GM19467 (cell line): ENCODE measurements around the gene ADCY4.
"Not testable (repeated sequence)": the region's sequence is repeated elsewhere in the genome, so short reads cannot be mapped to it uniquely, and the experiment has no call there.

ENCODE experiments used
- ATAC-seq: cut with Tn5 transposase; IDR thresholded peaks from one replicate; pipeline ENCODE4 v1.9.1; 2021; ENCODE audit warnings: mild to moderate bottlenecking, moderate library complexity; ENCODE audit not compliant: unreplicated experiment

Gene ADCY4

DNA sequence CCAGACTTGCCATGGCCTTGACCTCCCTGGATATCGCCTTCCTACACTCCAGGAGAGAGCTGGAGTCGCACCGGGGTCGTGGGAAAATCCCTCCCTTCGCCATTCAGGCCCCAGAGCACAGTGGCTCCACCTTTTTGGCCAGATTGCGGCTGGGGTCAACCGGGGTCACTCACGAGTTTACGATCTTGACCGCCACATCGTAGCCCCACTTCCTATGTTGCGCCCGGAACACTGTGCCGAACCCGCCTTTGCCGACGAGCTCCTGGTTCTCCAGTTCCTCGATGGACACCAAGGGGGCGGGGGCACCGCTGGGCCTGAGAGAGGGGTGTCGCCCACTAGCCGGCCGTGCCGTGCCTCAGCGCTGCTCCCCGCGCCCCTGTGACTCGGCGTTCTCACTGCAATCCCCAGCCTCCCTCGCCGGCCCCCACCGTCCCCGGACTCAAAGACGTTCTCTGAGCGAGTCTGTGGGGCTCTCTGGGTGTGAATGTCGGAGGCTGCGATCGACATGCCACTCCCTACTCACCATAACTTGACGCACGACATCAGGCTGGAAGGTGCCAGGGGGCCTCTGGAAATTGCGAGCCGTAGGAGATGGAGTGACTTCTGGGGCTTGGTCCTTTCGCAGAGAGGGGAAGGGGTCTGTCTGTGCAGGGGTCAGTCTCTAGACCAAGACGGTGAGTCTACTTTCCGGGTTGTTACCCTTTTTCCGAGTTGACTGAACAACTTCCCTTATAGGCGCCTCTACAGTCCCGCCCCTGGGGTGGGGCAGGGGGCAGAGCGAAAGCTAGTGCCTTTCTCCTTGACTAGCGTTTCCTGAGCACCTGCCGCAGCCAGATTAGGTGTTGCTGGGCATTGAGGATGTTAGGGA is 4.6 kb upstream of the ADCY4 start, which contains the start of gene RIPK3:
RIPK3 (minus strand) TSS at position 708 of the 868 bp plus-strand sequence; CDS start at position 543, 165 bp downstream.
- peak; percentile 84 for ATAC-seq

DNA sequence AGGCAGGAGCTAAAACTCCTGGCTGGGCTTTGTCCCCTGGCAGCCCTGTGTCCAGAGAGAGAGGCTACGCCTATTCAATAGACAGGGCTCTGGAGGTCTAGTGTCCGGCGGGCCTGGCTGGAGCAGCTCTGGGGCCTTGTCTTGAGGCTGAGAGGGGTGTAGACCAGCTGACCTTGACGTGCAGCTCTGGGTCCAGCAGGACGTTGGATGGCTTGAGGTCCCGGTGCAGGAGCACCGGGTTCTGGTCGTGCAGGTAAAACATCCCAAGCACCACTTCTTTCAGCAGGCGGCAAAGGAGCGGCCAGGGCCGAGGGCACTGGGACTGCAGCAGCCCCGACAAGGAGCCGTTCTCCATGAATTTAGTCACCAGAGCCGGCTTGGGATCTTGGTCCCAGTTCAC is 4.0 kb upstream of the ADCY4 start:
- no peak for ATAC-seq

- no peak for ATAC-seq
Observed at GRCh38 chr14:24337824-24338175, 2.9 kb upstream of the ADCY4 start.

GRCh38 chr14:24337144-24337823 is 2.4 kb upstream of the ADCY4 start:
- ATAC-seq, result no peak

DNA sequence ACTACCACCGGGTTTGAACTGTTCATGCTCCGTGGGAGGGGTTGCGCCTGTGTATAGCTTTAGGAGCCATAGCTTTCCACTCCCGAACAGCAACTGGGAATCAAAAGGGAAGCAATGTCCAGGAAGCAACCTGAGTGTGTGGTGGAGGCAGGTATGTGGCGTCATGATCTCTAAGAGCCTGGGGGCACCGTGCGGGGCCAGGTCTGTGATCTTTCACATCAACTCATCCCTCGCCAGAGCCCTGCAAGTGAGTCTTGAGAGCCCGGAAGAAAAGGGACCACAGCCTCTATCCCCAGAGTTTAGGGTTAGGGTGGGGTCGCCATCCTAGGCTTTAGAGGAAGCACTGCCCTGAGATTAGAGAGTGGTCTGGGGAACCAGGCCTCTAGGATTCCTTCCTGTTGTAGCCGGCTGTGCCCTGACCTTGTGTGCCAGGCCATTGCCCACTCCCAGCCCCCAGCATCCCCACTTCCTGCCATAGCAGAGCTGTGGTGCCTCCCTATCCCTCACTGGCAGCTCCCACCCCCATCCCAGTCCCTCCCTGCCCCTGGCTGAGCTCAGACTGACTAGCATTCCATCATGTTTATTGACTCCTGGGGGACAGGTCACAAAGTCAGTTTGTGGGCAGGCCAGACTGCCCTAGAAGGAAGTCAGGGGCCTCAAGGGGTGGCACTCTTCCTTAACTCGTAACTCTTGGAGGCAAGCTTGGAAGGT is 745 bp upstream of the ADCY4 start:
- ATAC-seq, result no peak

GRCh38 chr14:24332268-24332993 is 2.4 kb downstream of the ADCY4 start:
- ATAC-seq, result peak; percentile 75

DNA sequence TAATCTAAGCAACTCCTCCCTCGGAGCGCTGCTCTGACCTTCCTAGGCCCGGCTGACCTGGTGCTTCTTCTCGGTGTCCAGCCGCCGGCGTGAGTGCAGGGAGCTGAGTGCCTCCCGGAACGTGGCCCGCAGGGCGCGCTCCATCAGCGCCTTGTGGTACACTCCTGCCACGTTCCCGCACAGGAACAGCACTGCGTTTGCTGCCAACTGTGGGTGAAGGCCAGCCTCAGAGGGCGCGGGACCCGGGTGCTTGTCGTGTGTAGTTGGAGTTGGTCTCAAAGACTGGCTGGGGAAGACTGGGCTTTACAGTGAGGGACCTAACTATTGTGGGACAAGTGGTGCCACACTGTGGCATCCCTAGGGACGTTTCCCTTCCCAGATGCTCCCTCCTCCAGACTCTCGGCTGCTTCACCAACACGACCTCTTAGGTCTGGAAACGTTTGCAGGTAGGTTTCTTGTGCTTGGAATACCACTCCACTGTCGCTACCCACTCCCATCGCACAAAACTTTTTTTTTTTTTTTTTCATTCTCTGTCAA is 3.1 kb downstream of the ADCY4 start:
- no peak for ATAC-seq

DNA sequence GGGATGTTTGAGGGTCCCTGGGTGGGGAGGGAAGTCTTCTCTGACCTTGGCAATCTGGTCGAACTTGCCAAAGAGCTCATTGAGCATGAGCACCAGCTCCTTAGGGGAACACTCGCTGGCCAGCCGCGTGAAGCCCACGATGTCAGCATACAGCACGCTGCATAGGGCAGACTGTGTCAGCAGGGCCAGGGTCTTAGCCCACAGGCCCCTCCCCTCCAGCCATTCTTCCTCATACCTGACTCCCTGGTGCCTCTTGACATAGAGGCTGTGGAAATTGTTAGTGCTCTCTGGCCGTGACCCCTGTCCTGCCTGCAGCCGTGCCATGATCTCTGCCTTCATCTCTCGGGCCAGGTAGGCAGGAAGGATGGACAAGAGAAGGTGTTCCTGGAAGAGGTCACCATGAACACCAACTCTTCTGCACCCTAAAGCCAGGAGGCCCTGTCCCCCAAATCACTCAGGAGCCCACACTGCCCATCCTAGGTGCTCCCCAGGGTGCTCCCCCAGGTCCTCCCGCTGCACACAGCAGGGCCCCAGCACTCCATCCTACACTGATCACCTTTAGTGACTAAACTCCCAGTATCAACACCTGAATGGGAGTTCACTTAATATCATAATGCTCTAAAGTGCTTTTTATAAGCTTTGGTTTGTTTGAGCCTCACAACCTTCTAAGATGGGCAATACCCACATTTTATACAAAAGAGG is 3.7 kb downstream of the ADCY4 start:
- ATAC-seq, result no peak

DNA sequence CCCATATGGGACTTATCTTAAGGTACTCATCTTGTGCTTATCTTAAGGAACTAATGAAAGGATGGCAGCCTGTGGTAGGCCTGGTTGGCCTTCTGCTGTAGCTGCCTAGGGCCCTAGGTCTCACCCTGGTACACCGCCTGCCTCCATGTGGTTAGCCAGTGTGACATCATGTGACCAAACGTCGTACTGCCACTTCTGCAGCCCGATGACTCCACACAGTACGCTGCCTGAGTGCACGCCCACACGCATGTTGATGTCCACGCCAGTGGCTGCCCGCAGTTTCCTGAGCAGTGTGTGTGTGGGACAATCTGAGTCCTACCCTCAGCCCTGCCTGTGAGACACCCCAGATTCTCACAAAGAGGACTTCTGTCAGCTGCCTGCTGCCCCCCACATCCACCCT is 5.1 kb downstream of the ADCY4 start:
- no peak for ATAC-seq

DNA sequence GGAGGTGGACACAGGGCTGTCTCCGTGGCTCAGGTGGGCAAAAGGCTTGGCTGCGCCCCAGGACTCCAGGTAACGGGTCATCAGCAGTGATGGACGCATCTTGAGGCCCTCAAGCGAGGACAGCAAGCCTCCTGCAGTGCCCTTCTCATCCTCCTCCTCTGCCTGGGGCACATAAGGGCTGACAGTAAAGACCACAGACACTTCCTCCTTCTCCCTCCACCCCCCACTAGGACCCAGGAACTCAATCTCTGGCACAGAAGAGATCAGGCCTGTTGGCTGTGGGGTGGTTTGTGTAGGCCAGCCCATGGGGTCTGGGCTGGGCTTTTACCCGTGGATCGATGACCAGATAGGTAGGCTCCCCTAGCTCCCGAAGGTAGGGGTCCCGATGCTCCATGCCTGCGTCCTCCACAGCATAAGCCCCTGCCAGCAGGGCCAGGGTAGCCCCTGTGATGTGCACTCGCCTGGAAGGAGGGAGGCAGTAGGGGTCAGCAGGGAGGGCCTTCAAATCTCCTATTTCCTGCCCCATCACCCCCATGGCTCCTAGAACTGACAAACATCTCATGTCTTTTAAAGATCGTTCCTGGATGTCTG is 5.7 kb downstream of the ADCY4 start:
- no peak for ATAC-seq

- not testable (repeated sequence) for ATAC-seq
Observed at GRCh38 chr14:24327914-24328313, 7.0 kb downstream of the ADCY4 start.

DNA sequence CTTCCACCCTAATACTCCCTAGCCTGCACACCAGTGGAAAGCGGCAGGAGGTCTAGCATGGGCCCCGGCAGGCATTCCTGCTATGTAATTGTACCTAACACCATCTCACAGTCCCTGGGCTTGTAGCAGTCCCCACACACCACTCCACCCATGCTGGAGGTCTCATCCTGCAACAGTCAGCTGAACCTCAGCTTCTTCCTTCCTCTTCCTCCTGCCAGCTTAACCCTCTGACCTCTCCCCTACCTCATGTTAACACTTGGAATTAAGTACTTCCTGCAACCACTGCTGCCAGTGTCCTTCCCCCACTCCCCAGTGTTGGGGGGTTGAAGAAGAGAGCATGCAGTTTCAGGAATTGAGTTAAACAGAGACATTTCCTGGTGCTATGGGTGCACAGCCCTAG is 7.6 kb downstream of the ADCY4 start:
- ATAC-seq, result no peak

GRCh38 chr14:24325963-24326362 is 8.9 kb downstream of the ADCY4 start:
- ATAC-seq, result no peak

GRCh38 chr14:24325041-24325530 is 9.8 kb downstream of the ADCY4 start:
- no peak for ATAC-seq

- ATAC-seq, result no peak
Observed at GRCh38 chr14:24324024-24324423, 10.8 kb downstream of the ADCY4 start.

DNA sequence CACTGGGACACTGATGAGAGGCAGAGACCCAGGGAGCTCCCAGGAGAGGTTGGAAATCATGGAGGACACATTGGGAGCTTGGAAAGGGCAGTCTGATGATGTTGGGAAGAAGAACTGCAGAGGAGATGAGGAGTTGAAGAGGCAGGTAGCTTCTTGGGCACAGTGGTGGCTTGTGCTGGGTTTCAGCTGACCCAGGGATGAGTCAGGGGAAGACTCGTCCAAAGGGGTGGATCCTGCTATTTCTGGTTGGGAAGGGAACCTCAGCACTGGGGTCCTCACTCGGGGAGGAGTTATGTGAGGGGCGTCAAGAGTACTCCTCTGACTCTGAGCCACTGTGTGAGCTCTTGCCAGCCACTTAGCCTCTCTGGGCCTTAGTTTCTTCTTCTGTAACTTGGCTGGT is 11.5 kb downstream of the ADCY4 start:
- ATAC-seq, result no peak

DNA sequence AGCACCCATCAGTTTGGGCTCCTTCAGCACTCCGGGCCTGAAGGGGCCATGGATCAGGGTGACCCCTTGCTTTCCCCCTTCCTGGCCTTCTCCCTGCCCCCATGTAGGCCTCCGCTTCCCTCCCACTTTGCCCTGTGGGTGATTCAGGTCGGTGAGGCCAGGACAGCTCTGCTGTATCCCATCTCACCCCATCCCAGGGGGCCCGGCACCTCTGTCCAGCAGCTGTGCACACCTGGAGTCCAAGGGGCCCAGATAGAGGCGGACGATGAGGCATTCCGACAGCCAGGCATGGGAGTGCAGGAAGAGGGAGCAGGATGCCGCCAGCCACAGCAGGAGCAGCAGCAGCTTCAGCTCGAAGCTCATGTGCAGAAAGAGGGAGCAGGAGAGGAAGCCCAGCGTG is 12.2 kb downstream of the ADCY4 start:
- ATAC-seq, result no peak

DNA sequence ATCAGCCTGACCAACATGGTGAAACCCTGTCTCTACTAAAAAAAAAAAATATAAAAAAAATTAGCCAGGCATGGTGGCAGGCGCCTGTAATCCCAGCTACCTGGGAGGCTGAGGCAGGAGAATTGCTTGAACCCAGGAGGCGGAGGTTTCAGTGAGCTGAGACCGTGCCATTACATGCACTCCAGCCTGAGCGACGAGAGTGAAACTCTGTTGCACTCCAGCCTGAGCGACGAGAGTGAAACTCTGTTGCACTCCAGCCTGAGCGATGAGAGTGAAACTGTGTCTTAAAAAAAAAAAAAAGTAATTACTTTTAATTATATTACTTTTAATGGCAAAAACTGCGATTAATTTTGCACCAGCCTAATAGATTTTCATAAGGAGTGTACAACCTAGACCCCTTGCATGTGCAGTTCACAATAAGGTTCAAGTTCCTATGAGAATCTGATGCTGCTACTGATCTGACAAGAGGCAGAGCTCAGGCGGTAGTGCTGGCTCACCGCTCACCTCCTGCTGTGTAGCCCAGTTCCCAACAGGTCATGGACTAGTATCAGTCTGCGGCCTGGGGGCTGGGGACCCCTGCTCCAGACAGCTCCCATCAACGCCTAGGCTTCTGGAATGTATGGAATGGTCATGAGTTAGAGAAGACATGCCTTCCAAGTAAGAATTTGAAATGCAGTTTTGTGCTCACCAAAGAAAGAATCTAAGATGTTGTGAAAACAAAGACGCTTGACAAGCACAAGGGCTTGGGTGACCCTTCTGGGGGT is 13.5 kb downstream of the ADCY4 start:
- no peak for ATAC-seq
